ENCODE data around the gene WSB2. TPM values are rescaled to one million over a fixed set of nuclear protein-coding genes. Genes with fewer than 3 reads are reported as not detected.

The WSB2 gene
- total RNA-seq, 1 donor from 2014 or later: 68.4 TPM

DNA sequence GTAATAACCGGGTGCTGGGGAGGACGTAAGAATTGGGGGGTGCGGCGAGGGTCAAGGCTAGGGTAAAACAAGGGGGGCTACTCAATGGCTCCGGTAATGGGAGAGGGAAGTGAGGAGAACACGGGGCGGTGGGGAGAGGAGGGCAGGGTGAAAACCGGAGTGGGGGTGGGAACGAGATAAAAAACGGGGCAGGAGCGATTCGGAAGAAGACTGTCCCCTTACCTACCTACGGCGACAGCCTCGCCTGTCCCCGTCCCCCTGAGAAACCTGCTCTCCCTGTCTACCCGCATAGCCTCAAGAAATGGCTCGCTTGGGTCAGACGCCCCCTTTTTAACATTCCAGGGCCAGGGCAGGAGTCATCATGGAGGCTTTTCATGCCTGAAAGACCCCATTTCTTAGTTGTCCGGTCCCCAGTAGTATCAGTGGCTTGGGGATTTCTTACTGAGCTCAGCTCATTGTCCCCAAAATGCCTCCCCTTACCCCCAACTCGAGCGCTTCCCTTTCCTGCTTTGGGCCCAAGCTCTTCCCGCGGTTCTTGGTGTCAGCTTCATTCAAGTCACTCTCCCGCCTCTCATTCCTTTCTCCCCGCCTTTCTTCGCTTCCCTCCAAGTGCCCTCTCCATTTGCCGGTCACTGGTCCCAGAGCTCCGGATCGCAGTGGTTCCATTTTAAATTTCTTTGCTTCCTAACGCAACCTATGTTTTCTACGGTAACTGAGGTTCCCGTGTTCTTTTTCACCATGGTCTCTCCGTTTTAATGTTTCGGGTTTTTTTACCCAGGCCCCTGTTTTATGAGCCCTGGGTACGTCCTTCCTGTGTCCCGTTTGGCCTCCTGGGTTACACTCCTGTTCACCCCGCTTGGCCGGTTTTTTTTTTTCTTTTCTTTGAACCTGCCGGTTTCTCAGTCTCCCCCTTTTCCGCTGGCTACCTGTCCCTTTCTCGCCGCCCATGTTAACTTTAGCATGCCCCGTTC is 1.2 kb upstream of the WSB2 start:
- peak; percentile 70 for DNase-seq (ENCODE audit: low spot score)

DNA sequence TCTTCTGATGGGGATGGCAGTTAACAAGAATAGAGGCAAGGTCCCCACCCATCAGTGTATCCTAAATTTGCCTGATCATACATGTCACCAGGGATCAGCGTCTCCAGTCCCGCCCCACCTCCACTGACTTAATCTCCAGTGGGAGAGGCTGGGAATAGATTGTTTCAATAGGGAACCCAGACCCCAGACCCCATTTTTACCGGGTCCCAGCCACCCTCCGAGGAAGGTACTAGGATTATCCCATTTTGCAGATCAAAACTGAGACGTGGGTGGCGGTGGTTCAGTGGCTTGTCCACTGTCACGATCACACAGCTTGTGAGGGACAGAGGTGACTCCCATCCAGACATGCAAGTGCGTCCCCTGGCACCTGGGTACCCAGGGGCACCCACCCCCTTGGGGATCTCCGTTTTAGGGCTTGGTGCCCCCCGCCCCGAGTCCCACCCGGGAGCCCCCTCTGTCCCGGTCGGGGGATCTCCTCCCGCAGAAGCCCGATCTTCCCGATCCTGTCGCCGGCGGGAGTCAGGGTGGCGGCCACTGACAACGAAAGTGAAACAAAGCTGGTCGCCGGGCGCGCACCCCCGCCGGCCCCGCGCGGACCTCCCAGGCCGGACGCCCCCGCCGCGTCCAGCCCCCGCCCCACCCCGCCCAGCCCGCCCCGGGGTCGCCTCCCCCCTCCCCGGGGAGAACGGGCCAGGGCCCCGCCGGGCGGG is 523 bp downstream of the WSB2 start:
- peak; percentile 14 for DNase-seq (ENCODE audit: low spot score)

DNA sequence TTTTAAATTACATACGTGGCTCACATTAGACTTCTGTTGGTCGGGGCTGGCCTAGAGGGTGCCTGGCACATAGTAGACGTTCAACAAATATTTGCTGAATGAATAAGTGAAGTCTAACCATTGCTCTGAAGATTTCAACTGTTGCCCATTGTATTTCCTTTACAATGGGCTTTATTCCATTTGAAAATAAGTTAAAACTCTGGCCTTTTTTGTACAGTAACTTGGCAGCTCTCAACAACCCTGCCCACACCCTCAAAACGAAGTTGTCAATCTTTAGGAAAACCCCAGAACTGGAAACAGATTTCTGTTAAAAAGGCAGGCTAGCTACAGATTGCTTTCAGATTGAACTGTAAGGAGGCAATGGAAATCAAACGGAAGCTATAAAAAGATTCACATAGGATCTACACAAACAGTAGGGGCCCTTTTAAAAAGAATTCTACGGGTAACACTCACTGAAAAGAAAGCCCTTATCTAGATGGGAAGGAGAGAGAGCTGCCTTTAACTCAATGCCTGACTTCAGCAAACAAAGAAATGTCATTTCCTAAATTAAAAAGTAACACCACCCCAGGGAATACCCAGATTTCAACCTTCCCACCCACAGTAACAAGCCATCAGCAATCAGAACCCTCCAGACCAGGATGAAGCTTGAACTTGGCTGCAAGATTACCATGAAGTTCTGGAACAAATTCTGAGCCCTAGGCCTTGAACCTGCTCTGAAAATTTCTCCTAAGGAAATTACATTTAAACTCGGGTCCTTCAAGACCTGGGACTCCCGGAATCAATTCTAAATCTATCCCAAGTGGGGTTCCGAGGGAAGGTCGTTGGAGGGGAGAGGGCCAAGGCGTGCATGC is 1.4 kb downstream of the WSB2 start:
- DNase-seq (ENCODE audit: low spot score): no peak

DNA sequence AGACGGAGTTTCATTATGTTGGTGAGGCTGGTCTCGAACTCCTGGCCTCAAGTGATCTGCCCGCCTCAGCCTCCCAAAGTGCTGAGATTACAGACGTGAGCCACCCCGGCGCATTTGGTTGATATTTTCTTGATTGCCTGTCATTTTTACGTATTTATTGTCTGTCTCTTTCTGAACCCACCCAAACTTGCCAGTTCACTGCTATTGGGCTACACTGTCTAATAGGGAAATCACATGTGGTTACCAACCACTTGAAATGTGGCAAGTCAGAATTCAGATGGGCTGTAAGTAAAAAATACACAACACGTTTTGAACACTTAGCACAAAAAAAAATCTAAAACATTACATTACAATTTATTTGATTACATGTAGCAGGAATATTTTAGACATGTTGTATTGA is 2.1 kb downstream of the WSB2 start:
- no peak for DNase-seq (ENCODE audit: low spot score)

DNA sequence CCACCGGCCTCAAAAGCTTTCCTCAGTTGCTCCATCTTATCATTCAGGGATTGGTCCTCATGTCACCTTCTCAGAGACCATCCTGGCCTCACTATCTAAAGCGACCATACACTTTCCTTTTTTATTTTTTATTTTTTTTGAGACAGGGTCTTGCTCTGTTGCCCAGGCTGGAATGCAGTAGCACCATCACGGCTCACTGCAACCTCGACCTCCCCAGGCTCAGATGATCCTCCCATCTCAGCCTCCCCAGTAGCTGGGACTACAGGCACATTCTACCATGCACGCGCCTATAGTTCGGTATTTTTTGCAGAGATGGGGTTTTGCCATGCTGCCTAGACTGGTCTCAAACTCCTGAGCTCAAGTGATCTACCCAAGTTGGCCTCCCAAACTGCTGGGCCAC is 2.8 kb downstream of the WSB2 start:
- DNase-seq (ENCODE audit: low spot score): no peak

DNA sequence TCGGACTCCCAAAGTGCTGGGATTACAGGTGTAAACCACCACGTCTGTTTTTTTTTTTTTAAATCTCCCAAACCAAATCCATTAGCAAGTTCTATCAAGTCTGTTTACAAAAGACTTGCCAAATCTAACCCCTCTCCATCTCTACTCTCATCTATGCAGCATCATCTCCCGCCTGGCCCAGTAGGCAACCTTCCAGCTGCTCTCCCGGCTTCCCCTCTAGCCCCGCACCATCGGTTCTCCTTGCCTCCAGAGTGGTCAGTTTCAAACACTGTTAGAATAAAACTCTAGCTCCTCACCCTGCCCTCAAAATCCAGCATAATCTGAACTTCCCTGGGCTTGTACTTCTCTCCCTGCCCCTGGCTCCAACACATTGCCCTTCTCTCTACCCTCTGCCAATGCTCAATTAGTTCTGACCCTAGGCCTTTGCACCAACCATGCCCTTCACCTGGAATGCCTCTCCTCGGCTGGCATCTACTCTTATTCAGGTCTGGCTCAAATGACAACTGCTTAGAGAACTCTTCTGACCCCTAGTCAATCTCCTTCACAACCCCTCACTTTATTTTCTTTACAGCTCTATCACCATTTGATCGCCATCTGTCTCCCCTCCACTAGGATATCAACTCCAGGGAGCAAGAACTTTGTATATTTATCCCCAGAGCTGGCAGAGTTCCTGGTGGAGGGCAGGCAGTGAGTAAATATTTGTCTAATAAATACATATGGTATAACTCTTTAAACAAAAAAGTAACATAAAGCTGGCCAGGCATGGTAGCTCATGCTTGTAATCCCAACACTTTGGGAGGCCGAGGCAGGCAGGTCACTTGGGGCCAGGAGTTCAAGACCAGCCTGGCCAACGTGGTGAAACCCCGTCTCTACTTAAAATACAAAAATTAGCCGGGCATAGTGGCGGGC is 4.9 kb downstream of the WSB2 start:
- DNase-seq (ENCODE audit: low spot score): no peak

DNA sequence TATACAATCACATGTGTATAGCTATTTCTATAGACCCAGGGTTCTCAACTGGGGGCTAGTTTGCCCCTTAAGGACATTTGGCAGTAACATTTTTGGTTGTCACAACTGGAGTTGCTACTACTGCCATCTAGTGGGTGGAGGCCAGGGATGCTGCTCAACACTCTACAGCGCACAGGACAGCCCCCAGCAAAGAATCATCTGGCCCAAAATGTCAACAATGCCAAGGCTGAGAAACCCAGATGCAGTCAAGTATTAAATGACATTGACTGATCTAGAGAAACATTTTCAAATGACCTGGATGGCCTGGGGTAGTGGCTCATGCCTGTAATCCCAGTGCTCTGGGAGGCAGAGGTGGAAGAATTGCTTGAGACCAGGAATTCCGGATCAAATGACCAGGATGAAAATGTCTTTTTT is 5.8 kb downstream of the WSB2 start:
- peak; percentile 28 for DNase-seq (ENCODE audit: low spot score)

DNA sequence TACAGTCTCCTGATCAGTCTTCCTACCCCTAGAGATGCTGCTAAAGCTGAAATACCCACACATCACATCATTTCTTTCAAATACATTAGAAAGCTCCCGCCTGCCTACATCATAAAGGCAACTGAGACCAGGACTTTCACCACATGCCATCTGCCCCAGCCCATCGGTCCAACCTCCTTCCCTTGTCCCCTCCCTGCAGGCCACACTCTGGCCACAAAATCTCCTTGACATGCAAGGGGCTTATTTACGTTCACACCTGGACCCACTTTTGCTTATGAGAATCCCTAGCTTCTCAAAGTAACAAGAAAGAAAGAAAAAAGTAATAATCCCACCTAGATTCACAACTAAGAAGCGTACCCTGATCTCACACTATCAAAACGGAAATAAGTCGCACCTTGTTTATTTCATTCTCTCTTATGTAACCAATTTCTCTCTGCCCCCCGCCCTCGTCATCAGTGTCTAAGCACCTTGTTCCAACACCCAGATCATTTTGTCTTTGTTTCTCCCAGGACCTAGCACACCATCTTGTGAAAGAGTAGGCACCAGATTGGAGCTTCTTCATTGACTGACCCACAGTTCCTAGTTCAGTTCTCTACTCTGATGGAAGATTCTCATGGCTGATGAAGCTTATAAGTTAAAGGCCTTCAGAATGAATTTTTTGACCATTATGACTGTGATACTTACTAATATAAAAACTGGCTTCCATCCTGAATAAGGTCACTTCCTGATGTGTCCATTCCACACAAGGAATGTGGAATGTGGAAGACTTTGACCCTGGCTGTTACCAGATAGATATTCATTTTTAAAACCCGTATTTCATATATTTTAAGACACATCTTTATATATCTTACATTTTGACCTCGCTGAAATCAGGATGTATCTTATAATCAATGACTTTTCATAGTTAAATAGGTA is 7.7 kb downstream of the WSB2 start:
- no peak for DNase-seq (ENCODE audit: low spot score)

DNA sequence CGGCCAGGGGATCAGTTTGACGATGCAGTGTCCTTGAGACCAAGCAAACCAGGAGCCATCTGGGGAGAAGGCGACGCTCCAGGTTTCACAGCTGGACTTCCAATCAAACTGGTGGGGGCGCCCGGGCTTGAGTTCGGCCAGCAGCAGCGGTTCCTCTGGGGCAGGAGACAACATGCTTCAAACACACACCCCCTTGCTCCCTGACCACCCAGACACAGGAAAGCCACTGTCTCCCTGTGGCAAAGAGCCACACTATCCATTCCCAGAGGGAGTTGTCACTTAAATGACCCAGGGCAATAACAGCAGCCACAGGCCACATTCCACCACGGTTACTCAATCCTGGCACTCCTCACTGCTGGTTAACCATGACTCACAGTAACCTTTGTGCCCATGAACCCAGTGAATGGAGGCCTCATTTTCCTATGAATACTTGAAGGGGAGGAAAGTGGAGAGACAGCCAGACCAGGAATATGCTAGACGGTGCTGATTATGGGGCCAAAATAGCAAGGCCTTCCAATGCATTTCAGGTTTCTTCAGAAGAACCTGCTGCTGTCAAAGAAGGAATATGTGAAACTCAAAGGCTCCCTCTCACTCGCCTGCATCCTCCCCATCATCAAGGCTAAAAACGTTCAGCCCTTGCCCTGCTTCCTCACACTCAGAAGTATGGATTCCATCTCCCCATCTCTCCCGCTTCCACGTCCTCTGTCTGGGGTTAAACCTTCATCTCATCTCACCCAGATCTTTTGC is 8.5 kb downstream of the WSB2 start:
- DNase-seq (ENCODE audit: low spot score): peak; percentile 58

DNA sequence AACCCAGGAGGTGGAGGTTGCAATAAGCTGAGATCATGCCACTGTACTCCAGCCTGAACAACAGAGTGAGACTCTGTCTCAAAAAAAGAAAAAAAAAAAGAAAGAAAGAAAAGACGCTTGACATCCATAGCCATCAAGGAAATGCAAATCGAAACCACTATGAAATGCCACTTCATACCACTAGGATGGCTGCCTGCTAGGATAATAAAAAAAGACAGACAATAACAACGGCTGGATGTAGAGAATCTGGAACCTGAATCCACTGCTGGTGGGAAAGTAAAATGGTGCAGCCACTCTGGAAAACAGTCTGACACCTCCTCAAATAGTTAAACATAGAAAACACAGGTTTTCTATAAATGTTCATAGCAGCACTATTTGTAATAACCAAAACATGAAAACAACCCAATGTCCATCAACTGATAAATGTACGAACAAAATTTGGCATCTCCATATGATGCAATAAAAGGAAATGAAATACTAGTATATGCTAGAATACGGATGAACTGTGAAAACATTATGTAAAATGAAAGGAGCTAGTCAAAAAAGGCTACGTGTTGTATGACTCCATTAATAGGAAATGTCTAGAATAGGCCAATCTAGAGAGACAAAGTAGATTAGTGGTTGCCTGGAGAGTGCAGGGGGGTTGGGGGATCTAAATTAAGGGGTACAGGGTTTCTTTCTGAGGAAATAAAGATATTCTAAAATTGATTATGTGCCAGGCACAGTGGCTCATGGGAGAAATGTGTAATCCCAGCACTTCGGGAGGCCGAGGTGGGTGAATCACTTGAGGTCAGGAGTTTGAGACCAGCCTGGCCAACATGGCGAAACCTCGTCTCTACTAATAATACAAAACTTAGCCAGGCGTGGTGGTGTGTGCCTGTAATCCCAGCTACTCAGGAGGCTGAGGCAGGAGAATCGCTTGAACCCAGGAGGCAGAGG is 9.7 kb downstream of the WSB2 start:
- no peak for DNase-seq (ENCODE audit: low spot score)

DNA sequence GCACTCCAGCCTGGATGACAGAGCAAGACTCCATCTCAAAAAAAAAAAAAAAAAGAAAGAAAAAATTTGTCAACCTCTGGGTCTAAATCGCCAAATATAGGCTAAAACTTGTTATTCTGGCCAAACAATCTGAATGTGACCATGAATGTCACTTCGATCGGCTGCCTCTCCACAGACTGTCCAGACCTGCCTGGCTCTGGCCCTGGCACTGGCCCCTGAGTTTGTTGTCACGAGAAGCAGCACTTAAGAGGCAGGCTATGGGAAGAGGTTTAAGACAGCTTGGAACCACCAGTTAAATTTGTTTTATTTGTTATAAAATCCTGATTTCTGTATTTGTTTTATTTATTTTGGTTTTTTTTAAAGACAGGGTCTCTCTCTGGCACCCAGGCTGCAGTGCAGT is 14.5 kb downstream of the WSB2 start:
- no peak for DNase-seq (ENCODE audit: low spot score)

DNA sequence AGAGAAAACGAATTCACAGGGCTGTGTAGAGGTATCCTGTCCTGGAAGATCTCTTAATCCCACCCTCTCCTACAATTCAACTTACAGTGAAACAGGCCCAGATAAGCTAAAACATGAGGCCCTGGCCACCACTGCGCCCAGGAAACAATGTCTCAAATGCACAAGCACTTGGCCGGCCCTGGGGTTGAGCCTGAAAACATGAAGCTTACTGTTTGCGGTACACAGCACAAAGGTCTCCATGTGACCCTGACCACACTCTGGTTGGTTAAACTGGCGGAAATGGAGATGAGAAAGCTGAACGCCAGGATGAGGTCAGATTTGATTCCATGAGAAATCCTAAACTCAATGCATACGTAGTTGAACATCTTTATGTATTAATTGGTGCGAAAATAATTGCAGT is 16.4 kb downstream of the WSB2 start:
- DNase-seq (ENCODE audit: low spot score): no peak

DNA sequence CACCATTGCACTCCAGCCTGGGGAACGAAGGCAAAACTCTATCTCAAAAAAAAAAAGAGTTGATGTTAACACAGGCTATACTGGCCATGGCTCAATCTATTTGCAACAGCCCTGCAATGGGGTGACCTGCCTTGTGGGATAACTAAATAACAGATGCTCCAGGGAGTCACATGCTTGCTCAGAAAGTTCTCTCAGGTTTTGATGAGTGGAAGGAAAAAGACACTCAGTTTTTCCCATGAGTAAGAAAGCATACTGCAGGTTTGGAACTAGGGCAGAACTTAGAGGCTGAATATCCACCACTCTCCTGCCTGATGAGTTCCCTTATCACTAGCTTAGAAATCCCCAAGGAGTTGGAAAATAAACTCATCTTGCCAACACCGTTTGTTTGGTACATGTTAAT is 16.9 kb downstream of the WSB2 start:
- DNase-seq (ENCODE audit: low spot score): no peak

DNA sequence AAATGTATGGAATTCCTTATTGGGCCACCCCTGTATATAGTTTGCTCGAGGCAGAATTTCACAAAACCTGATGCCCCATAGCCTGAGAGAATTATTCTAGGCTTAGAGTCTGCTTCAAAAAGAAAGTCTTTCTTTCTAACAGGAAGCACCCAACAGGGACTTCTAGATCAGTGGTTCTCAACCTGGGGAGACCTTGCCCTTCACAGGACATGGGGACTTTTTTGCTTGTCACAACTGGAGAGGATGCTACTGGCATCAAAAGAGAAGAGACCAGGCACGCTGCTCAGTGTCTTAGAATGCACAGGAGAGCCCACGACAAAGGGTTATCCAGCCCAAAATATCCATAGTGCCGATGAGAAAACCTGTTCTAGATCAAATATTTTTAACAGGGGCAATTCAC is 18.9 kb downstream of the WSB2 start:
- DNase-seq (ENCODE audit: low spot score): no peak

DNA sequence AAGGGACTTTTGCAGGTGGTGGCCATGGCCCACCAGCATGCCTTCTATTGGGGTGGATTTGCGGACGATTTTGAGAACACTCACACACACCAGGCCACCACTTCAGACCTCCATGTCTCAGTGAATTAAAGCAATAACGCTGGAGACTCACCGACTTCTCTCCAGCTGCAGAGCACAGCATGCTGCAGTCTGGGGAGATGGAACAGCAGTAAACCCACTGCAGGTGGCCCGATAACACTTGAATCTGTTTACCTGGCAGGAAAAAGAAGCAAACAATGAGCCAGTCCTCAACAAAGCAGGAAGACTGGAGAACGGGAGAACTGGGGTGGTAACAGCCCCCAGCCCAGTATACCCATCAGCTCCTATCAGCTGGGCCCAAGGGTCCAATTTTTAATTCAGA is 22.8 kb downstream of the WSB2 start:
- DNase-seq (ENCODE audit: low spot score): no peak

DNA sequence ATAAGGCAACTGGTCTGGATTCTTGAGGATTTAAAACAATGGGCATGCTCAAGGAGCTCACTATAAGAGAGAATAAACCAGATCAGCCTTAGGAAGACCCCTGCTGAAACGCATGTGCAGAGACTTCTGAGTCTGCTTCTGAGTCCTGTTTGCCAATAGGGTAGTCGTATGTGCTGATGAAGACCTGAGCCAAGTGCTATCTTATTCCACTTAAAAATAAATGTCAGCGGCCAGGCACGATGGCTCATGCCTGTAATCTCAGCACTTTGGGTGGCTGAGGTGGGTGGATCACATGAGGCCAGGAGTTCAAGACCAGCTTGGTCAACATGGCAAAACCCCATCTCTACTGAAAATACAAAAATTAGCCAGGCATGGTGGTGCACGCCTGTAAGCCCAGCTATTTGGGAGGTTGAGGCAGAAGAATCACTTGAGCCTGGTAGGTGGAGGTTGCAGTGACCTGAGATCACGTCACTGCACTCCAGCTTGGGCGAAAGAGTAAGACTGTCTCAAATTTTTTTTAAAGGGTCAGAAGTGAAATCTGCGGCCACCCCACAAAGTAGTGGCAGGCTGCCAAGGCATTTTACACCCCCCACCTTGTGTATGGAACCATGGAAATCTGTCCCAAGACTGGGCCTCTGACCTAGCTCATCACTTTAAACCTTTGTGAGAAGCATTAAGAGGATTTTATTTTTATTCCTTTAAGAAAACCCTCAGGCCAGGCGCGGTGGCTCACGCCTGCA is 24.1 kb downstream of the WSB2 start:
- DNase-seq (ENCODE audit: low spot score): no peak
